Mucosa of gallbladder (tissue), 1 donor: ENCODE measurements around the gene LCOR. TPM values are rescaled to one million over a fixed set of nuclear protein-coding genes. Genes with fewer than 3 reads are reported as not detected.

Source experiments
- DNase-seq: peaks from one replicate; pipeline ENCODE4 v3.0.0-alpha.2; 2020; ENCODE audit warnings: low spot score
- total RNA-seq: library from RNA; stranded (reverse); gene quantifications from one replicate; pipeline ENCODE4 v1.2.1, GENCODE V29; 2021
- donor health status: DM: no; HTN: no; CAD: no.

The LCOR gene
- total RNA-seq, 1 donor from 2014 or later, result 56.0 TPM

- DNase-seq, result no peak
Measured at GRCh38 chr10:96986200-96986856, 154.2 kb downstream of the LCOR start.

DNA sequence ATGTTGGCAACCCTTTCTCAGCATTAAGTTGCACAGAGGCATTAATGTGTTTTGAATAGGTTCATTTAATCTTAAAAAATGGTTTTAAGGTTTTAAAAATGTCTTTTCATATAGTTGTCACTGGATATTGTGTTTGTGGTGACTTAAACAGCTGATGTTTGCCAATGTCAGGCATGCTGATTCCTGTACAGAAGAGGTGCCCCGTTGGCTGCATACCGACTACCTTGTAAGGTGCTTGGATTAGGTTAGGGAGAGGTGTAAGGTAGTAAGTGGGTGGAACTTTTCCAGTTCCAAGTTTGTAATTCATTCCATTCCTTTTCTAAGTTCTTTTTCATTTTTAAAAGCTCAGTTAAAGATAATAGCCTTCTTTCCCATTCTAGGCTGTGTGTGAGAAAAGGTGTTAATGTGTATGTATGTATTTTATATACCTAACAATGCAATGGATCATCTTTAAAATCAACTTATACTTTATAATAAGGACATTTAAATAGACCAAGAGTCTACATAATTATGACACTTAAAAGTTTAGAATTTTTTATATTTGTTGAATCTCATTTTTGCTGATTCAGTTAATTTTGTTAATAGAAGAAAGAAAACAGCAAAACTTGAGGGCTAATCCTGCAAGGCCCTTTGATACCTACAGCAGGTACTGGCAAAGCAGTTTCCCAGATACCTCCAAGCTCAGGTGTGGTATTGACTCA, 155.2 kb downstream of the LCOR start:
- DNase-seq, result no peak

- DNase-seq, result no peak
Measured at GRCh38 chr10:96987842-96988175, 155.7 kb downstream of the LCOR start.

DNA sequence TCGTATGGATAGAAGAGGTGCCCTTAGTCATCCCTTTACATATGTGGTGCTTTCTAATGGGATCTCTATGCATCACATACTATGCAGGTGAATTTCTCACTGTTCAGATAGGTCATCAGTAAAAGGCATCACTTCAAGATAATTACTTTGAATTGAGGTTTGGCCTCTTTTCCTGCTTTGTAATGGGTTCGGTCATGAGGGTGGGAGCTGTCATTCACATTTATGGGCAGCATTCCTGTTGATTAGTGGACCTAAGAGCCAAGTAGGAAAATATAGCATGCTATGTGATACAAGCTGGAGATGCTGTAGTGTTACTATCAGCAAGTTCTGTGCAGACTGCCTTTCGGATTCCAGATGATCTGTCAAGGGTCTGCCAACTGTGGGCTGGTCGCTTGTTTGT, 156.3 kb downstream of the LCOR start:
- no peak for DNase-seq

DNA sequence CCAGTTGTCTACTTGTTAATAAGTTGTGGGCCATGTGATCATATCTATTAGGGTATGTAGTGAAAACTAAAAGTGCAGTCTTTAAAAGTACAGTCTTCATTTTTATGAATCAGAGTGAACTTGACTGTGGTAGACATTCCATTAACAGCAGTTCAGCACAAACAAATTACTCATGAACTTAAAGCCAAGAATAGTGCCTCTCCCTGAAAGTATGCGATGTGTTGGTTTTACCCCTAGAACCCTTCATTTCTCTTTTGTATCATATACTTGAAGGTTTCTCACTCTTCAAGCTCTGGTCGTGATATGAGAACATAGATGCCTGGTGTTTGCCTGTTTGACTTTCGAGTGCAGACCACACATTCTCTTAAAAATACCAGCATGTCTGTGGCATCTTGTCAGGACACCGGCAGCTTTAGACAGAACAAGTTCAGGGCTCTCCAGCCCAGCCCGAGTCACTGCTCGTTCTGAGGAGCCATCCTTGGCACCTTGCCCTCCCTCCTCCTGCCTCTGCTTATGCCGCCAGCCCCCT, 159.3 kb downstream of the LCOR start:
- no peak for DNase-seq

DNA sequence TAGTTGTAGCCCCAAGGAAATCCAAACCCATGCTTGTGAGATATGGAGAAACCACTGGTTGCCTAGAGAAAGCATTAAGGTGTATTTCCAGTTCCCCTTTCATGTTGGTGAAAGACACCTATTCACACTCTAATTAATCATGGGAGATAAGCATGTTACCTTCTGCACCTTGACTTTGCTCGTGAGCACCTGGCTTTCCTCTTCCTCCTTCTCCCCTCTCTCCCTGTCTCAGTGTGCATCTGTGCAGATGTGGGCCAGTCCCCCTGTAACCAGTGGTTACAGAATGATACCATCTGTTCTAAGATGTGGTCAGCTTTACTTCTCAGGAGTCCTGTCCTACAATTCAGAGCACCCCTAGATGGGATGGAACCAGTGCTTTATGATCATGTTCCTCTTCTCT, 160.6 kb downstream of the LCOR start:
- DNase-seq, result no peak

- DNase-seq, result no peak
Measured at GRCh38 chr10:96995851-96996250, 163.8 kb downstream of the LCOR start.

DNA sequence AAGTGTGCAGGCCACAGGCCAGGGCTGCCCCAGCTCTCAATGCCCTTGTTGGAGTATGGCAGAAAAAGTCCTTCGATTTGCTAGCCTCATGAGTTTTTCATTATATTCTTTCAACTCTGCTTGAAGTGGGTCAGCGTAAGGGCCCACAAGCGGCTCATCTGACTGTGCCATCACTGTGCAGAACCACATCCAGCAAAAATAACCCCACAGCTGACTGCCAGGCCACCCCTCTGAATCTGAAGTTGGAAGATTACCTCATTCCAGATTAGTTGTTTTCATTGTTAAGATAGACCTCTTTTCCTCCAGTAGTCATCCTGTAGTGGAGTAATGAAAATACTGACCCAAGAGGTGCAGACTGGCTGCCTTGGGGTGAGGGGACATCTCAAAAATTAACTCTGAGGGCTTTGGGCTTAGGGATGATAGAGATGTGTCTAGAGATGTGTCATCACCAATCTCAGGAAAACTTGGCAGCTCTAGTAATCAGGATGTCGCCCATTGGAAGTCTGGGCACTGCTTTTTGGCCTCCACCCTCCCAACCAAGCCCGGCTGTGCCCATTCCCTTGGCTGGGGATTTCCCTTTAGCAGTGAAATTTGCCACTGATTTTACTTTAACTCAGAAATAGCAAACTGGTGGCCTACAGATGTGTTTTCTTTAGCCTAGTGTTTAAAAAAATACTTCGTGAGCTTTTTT, 164.3 kb downstream of the LCOR start:
- no peak for DNase-seq

GRCh38 chr10:96998329-96998888, 166.3 kb downstream of the LCOR start:
- peak; percentile 50 for DNase-seq

GRCh38 chr10:96999337-96999736, 167.2 kb downstream of the LCOR start:
- no peak for DNase-seq

DNA sequence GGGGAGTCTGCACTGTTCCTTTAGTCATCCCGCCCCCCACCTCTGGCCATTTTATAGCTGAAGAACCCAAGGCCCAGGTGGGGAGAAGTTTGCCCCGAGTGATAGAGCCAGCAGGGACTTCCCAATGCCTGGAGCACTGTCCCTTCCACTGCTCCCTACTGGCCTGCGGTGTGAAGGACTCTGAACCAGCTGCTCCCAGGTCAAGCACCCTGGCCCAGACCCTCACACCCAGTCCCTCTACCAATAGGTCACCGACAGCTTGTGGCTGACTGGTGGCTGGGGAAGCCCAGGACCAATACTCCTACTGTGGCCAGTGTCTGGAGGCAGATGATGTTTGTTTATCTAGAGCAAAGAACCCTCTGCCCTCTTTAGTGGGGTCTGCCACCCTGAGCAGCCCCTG, 167.9 kb downstream of the LCOR start:
- no peak for DNase-seq

GRCh38 chr10:97000487-97001182, 168.5 kb downstream of the LCOR start:
- no peak for DNase-seq

DNA sequence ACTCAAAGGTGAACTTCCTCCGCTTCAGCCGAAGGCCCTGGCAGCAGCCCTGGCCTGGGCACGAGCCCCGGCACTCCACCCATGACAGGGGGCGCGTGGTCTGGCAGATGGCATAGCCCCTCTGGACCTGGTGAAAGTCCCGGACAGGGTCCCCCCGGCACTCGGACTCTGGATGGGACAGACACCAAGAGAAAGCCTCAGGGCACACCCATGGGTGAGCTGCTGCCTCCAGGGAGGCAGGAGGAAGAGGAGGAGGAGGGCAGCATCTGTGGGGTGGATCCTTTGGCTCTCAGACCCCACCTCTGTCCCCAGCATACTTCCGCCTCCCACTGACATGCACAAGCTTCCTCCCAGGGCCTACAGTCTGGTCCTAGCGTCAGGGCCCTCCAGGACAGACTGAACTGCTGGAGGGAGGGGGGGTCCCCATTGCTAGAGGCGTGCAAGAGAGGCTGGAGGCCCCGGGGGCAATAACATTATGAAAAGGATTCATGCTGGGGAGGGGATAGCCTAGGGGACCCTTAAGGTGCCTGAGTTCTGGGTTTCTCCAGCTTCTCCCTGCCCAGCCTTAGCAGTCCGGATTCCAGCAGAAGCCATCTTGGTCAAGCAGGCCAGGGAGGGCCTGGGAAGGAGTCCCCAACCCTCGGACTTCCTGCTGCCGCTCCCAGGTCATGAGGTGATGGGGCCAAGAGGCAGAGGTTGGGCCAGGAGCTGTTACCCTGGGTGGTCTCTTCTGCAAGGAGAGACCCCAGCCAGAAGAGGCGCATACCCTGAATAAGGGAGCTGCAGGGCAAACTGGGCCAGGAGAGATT, 169.3 kb downstream of the LCOR start:
- DNase-seq, result no peak

GRCh38 chr10:97002670-97003069, 170.6 kb downstream of the LCOR start:
- no peak for DNase-seq

- DNase-seq, result no peak
Measured at GRCh38 chr10:97003151-97003803, 171.2 kb downstream of the LCOR start.

DNA sequence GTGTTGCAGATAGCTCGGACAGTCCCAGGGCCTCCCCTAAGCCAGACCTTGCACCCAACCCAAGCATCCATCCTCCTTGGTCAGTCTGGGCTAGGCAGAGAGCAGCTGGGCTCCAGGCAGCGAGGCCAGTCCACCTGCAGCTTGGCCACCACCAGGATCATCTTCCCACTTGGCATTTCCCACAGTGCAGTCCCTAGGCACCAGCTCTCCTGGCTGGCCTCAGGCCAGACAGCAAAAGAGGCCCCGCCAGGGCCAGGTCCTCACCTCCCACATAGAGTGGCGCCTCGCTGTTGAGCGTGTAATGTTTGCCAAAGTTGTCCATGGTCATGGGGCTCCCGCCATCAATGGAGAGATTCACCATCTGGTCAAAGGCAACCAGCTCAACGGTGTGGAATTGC, 171.7 kb downstream of the LCOR start:
- no peak for DNase-seq

GRCh38 chr10:97004591-97004990, 172.5 kb downstream of the LCOR start:
- DNase-seq, result no peak

DNA sequence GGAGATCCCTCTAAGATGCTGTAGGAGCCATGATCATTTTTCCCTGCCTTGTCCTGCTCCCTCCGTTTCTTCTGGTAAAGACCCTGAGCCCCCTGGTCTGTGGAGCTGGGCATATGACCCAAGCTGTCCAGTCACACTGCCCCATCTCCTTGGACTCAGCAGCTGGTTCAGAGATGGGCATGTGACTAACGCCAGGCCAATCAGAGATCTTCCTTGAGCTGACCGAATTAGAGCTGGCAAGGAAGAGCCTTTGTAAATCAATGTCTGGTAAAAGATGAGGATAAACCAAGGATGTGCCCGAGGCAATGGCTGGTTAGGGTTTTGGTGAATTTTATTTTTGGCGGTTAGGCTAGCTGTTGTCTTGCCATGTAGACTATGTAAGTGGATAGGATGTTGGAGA, 173.3 kb downstream of the LCOR start:
- no peak for DNase-seq

- no peak for DNase-seq
Measured at GRCh38 chr10:97006364-97006763, 174.3 kb downstream of the LCOR start.

DNA sequence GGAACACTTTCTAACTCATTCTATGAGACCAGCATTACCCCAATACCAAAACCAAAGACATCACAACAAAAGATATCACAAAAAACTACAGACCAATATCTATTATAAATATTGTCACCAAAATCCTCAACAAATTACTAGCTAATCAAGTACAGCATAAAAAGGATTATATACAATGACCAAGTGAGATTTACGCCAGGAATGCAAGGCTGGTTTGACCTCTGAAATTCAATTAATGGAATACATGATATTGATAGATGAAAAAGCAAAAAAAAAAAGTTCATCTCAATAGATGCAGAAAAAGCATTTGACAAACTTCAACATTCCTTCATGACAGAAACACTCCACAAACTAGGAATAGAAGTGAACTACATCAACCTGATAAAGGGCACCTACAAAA, 175.3 kb downstream of the LCOR start:
- DNase-seq, result no peak
